Activated CD4-positive, alpha-beta T cell treated with anti-CD3 and anti-CD28 coated beads for 36 hours (primary cell): ENCODE data around the gene MAZ. TPM values are rescaled to one million over a fixed set of nuclear protein-coding genes. Genes with fewer than 3 reads are reported as not detected.
A peak's percentile ranks its signal among the peaks of the same experiment; 100 is the strongest.
"Not testable (repeated sequence)": the region's sequence is repeated elsewhere in the genome, so short reads cannot be mapped to it uniquely, and the experiment has no call there.

Source experiments
- ATAC-seq: fragments of 200-7000 bp; cut with Tn5 transposase; one replicate; pipeline ENCODE4 v1.10.0; 2021; ENCODE audit warnings: mild to moderate bottlenecking, moderate library complexity
- CTCF ChIA-PET: fragments of 350-600 bp; sonication (Branson Sonifier 250); formaldehyde crosslinking; loops from one replicate; lab custom pipeline; 2021; ENCODE audit warnings: antibody characterized with exemption; lab: Charles Lee
- POLR2A ChIA-PET: fragments of 350-600 bp; sonication (Branson Sonifier 250); formaldehyde crosslinking; loops from one replicate; lab custom pipeline; 2021; ENCODE audit warnings: antibody characterized with exemption, inconsistent platforms; lab: Charles Lee
- DNase-seq: peaks from one replicate; pipeline ENCODE4 v3.0.0-alpha.2; 2020
- H3K27ac Mint-ChIP-seq: one replicate; pipeline ENCODE4 v1.8.0; 2021; ENCODE audit warnings: mixed read lengths
- H3K27me3 Mint-ChIP-seq: one replicate; pipeline ENCODE4 v1.8.0; 2021; ENCODE audit warnings: mixed read lengths
- H3K36me3 Mint-ChIP-seq: one replicate; pipeline ENCODE4 v1.8.0; 2021; ENCODE audit warnings: low read depth, mixed read lengths
- H3K4me1 Mint-ChIP-seq: one replicate; pipeline ENCODE4 v1.8.0; 2021; ENCODE audit warnings: mixed read lengths
- H3K4me3 Mint-ChIP-seq: one replicate; pipeline ENCODE4 v1.8.0; 2021; ENCODE audit warnings: mild to moderate bottlenecking, moderate library complexity, mixed read lengths
- H3K9me3 Mint-ChIP-seq: one replicate; pipeline ENCODE4 v1.8.0; 2021; ENCODE audit warnings: low read depth, mixed read lengths
- intact Hi-C, 2 experiments: fragments of 100-400 bp; cut with DNase I in 1 of 2; cut with micrococcal nuclease in 1 of 2; formaldehyde crosslinking; loops; one replicate each; pipeline versions ENCODE4 v1.14.2 to v1.15.1; 2022 to 2024; cut with DNase I, micrococcal nuclease
- total RNA-seq, 2 experiments: library from RNA; stranded (reverse); gene quantifications; one replicate each; pipeline ENCODE4 v1.2.3, GENCODE V29; 2021

The MAZ gene
- total RNA-seq, 2 experiments from 2014 or later = 306 to 387 TPM

DNA sequence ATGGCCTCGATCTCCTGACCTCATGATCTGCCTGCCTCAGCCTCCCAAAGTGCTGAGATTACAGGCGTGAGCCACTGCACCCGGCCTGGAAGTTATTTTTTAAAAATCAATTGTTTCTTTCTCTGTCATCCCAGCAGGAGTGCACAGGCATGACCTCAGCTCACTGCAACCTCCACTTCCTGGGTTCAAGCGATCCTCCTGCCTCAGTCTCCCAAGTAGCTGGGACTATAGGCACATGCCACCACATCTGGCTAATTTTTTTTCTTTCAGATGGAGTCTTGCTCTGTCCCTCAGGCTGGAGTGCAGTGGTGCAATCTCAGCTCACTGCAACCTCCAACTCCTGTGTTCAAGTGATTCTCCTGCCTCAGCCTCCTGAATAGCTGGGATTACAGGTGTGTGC, 19.2 kb upstream of the MAZ start:
- H3K36me3 Mint-ChIP-seq = peaks cover 16% of the 10 kb centered on the region
- peaks cover 32% of the 10 kb centered on the region for H3K4me1 Mint-ChIP-seq
- H3K27me3 Mint-ChIP-seq, H3K27ac Mint-ChIP-seq, H3K9me3 Mint-ChIP-seq, DNase-seq, ATAC-seq, H3K4me3 Mint-ChIP-seq, intact Hi-C loops: not testable (repeated sequence)
- CTCF ChIA-PET = interaction anchor here (1.0 to 2.4 kb wide), 3 partner anchors 10 to 75 kb away, joined by 4 to 8 read pairs (median 8); no protein-coding TSS in a partner anchor
- POLR2A ChIA-PET = interaction anchor here (1.1 kb wide), 1 partner anchor 32 kb away, joined by 3 read pairs; no protein-coding TSS in a partner anchor

DNA sequence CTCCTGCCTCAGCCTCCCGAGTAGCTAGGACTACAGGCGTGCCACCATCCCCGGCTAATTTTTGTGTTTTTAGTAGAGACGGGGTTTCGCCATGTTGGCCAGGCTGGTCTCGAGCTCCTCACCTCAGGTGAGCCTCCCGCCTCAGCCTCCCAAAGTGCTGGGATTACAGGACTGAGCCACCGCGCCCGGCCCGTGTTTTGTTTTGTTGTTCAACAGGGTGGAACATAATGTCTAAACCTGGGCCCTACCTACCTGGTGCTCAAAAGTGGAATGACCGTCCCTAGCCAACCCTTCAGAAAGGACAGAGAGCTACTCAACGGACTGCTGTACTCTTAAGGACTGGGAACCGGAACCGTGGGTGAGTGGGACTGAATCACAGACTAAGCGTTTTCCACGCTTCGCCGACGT, 16.6 kb upstream of the MAZ start:
- ChIA-PET CTCF (interaction anchor here (0.6 to 4.3 kb wide), 24 partner anchors 14 to 339 kb away, joined by 3 to 23 read pairs (median 4); partner anchors contain the start of genes MVP and PAGR1), POLR2A (interaction anchor here (0.5 to 2.2 kb wide), 11 partner anchors 10 to 110 kb away, joined by 3 to 21 read pairs (median 6); partner anchors contain the start of gene MAZ)
- peak; percentile 11 for DNase-seq
- Mint-ChIP-seq H3K9me3 (no peaks in the 10 kb centered on the region), H3K27ac (peak overlapping the region; percentile 97), H3K4me3 (peak overlapping the region; percentile 91), H3K36me3 (peaks cover 36% of the 10 kb centered on the region), H3K4me1 (peaks cover 36% of the 10 kb centered on the region), H3K27me3 (no peaks in the 10 kb centered on the region)
- intact Hi-C loops = loop anchor here (1.0 to 2.0 kb wide), 16 partner anchors 16 to 276 kb away; partner anchors contain the start of genes ALDOA (in 1 of the 2), CDIPT (in 1 of the 2), INO80E (in 1 of the 2) and KCTD13 (in 1 of the 2)
- no peak for ATAC-seq

DNA sequence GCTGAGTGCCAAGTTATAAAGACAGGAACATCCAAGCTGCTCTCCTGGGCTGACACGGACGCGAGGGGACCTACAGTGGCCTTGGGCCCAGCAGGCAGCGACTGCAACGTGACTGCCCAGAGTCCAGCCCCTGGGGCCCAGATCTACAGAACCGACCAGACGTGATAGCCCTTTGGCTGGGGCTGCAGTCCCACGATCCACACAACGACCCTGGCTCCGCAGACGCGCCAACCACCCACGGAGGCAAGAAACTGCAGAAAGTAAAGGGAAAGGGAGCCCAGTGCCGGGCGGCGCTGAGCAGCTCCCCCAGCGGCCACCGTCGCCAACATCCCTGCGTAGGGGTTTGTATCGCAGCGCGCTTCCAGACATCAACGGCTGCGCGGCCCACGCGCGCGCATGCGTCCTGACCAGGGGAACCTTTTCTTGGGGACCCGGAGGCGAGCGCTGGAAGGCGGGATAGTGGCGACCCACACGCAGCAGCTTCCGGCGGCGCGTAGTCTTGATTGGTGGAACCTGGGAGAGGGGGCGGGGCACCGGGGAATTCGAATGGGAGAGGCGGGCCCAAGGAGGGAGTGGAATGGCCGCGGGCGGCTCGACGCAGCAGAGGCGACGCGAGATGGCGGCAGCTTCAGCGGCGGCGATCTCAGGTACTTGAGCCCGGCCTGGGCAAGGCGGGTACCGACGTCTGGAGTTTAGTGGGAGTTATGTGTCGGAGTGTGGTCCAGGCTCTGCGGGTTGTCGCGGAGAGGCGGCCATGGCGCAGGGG, 16.0 kb upstream of the MAZ start, which contains the start of gene KIF22:
KIF22 (plus strand) TSS at position 569 of the 766 bp plus-strand sequence; CDS start at position 578, 9 bp downstream.
- no peaks in the 10 kb centered on the region for H3K9me3 Mint-ChIP-seq
- DNase-seq (peak; percentile 100), ATAC-seq (peak; percentile 95)
- intact Hi-C loops = loop anchor here (1.0 to 2.0 kb wide), 16 partner anchors 15 to 275 kb away; partner anchors contain the start of genes ALDOA (in 1 of the 2), CDIPT (in 1 of the 2), INO80E (in 1 of the 2) and KCTD13 (in 1 of the 2)
- no peaks in the 10 kb centered on the region for H3K27me3 Mint-ChIP-seq
- peaks cover 30% of the 10 kb centered on the region for H3K4me1 Mint-ChIP-seq
- peaks cover 39% of the 10 kb centered on the region for H3K36me3 Mint-ChIP-seq
- POLR2A ChIA-PET = interaction anchor here (0.5 to 2.2 kb wide), 11 partner anchors 10 to 111 kb away, joined by 3 to 21 read pairs (median 6); partner anchors contain the start of gene MAZ
- CTCF ChIA-PET = interaction anchor here (0.6 to 4.3 kb wide), 27 partner anchors 13 to 339 kb away, joined by 3 to 23 read pairs (median 4); partner anchors contain the start of genes KCTD13, MVP and PAGR1
- H3K4me3 Mint-ChIP-seq = peak within 1 kb of the TSS; percentile 91
- peak within 1 kb of the TSS; percentile 97 for H3K27ac Mint-ChIP-seq

DNA sequence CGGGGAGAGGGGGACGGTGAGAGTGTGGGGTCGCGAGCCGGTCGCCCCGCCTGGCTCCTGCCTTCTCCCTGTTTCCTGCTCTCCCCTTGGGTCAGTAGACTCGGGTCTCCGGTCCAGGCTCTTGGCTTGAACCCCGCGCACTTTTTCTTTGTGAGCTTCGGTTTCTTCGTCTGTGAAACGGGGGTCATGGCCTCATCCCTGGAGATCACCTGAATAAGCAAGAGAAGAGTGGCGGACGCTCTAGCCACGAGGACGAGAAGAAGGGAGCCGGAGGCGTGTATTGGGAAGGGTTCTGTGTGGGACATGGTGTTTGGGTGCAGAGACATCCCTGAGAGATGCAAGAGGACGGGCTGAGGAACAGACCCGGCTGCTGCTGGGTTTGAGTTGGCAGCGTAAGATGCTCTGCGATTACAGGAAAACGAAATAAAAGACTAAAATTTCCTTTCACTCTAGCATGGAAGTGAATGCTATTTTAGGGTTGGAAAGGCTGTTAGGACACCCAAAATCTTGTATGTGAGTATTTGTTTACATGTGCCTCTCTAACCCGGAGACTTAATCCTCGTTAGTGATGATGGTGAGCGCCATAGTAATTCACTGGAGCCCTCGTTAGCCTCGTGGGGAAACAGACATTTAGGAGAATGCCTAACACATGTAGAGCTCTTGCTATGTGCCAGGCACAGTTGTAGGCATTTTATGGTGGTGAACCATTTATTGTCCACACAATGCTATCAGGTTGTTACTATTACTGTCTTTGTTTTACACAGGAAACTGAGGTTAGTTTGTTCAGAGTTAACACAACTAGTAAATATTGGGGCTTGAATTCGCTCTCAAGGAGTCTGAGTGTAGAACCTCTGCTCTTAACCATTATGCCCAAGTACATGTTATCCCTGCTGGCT, 15.1 kb upstream of the MAZ start:
- H3K36me3 Mint-ChIP-seq = peaks cover 43% of the 10 kb centered on the region
- POLR2A ChIA-PET = interaction anchor here (0.5 to 2.2 kb wide), 5 partner anchors 12 to 59 kb away, joined by 5 to 21 read pairs (median 9); no protein-coding TSS in a partner anchor
- ATAC-seq (no peak), DNase-seq (peak; percentile 25)
- no peaks in the 10 kb centered on the region for H3K9me3 Mint-ChIP-seq
- CTCF ChIA-PET = interaction anchor here (0.7 to 4.3 kb wide), 18 partner anchors 12 to 241 kb away, joined by 3 to 23 read pairs (median 4); partner anchors contain the start of genes KCTD13, MVP and PAGR1
- intact Hi-C loops = loop anchor here (1.0 to 2.0 kb wide), 16 partner anchors 14 to 274 kb away; partner anchors contain the start of genes ALDOA (in 1 of the 2), CDIPT (in 1 of the 2), INO80E (in 1 of the 2) and KCTD13 (in 1 of the 2)
- H3K4me1 Mint-ChIP-seq = peaks cover 26% of the 10 kb centered on the region
- H3K27me3 Mint-ChIP-seq = no peaks in the 10 kb centered on the region
- peak overlapping the region; percentile 97 for H3K27ac Mint-ChIP-seq
- H3K4me3 Mint-ChIP-seq = peak overlapping the region; percentile 91

DNA sequence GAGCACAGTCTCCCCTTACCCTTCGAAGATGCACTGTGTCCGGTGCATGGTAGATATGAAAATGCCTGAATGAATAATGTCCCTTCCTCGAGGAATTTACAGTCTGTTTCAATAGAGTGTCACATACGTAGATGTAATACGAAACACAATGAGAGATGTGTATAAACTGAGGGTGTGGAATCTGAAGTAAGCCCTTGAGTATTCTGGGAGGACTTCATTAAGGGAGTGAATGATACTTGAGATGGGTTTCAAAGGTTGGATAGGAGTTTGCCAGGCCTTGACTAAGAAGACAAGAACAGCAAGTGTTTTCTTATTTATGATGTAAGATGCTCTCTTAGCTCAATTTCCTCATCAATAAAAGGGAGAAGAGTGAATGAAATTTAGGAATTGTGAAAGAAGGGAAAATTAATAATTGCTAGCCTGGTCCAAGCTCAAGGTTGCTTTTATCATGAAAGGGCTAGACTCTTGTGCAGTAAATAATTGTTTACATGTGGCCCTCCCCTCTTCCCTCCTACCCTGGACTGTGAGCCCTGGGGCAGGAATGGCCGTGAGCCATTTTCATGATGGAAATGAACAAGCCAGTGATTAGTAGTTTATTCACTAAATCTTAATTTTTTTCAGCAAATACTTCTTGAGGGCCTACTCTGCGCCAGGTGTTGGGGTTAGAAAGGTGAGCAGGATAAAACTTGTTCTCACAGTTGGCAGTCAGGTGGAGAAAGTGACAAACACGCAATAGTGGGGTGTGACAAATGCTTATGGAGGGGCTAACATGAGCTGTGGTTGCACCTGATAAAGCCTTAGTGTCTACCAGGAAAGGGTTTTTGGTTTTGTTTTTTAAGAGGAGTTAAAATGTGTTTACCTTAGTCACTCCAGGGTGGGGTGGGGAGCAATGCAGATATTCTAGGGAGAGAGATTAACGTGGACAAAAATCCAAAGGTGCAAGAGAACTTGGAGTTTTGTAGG, 14.2 kb upstream of the MAZ start:
- intact Hi-C loops = loop anchor here in 1 of 2 experiments (2.0 kb wide), 1 partner anchor 37 kb away; no protein-coding TSS in a partner anchor
- CTCF ChIA-PET = interaction anchor here (0.5 to 4.3 kb wide), 3 partner anchors 11 to 75 kb away, joined by 3 to 23 read pairs (median 3); no protein-coding TSS in a partner anchor
- ATAC-seq (no peak), DNase-seq (no peak)
- POLR2A ChIA-PET = no interaction called here
- H3K27me3 Mint-ChIP-seq = no peaks in the 10 kb centered on the region
- peak overlapping the region; percentile 97 for H3K27ac Mint-ChIP-seq
- H3K4me1 Mint-ChIP-seq = peaks cover 26% of the 10 kb centered on the region
- H3K36me3 Mint-ChIP-seq = peaks cover 51% of the 10 kb centered on the region
- no peaks in the 10 kb centered on the region for H3K9me3 Mint-ChIP-seq
- peak overlapping the region; percentile 91 for H3K4me3 Mint-ChIP-seq

DNA sequence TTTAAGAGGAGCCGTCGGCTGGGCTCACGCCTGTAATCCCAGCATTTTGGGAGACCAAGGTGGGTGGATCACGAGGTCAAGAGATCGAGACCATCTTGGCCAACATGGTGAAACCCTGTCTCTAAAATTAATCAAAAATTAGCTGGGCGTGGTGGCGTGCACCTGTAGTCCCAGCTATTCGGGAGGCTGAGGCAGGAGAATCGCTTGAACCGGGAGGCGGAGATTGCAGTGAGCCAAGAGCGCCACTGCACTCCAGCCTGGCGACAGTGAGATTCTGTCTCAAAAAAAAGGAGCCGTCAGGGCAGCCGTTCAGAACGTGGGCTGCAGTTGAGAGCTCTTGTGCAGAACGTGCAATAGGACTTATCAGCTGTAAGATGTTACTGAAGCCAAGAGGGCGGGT, 13.2 kb upstream of the MAZ start:
- H3K4me1 Mint-ChIP-seq = peaks cover 26% of the 10 kb centered on the region
- POLR2A ChIA-PET = interaction anchor here (0.5 to 0.7 kb wide), 2 partner anchors 61 to 131 kb away, joined by 4 read pairs; no protein-coding TSS in a partner anchor
- intact Hi-C loops, H3K4me3 Mint-ChIP-seq, ATAC-seq, H3K9me3 Mint-ChIP-seq, H3K27me3 Mint-ChIP-seq, DNase-seq, H3K27ac Mint-ChIP-seq: not testable (repeated sequence)
- CTCF ChIA-PET = interaction anchor here (1.5 to 2.9 kb wide), 3 partner anchors 8 to 93 kb away, joined by 5 to 14 read pairs (median 7); no protein-coding TSS in a partner anchor
- peaks cover 57% of the 10 kb centered on the region for H3K36me3 Mint-ChIP-seq

DNA sequence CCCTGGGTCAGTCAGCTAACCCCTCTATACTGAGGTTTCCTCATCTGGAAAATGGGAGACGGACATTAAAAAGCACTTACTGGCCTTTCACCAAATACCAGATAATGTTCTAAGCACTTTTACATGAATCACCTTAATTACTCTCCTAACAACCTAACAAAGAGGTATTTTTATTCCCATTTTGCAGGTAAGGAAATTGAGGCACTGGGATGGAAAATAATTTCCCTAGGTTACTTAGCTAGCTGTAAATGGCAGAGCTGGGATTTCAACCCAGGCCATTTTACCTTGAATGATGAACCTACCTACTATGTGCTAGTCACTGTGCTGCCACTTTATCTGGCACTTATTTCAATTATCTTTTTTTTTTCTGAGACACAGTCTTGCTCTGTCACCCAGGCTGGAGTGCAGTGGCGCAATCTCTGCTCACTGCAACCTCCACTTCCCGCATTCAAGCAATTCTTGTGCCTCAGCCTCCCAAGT, 12.1 kb upstream of the MAZ start:
- POLR2A ChIA-PET = interaction anchor here (0.6 to 0.7 kb wide), 3 partner anchors 38 to 248 kb away, joined by 3 to 6 read pairs (median 5); no protein-coding TSS in a partner anchor
- Mint-ChIP-seq H3K27me3 (no peaks in the 10 kb centered on the region), H3K9me3 (no peaks in the 10 kb centered on the region), H3K4me3 (no peak overlapping the region), H3K36me3 (peaks cover 68% of the 10 kb centered on the region), H3K4me1 (peaks cover 26% of the 10 kb centered on the region), H3K27ac (no peak overlapping the region)
- intact Hi-C loops = no loop called here
- ATAC-seq (no peak), DNase-seq (no peak)
- CTCF ChIA-PET = interaction anchor here (0.7 to 2.9 kb wide), 4 partner anchors 9 to 345 kb away, joined by 3 to 14 read pairs (median 6); no protein-coding TSS in a partner anchor

DNA sequence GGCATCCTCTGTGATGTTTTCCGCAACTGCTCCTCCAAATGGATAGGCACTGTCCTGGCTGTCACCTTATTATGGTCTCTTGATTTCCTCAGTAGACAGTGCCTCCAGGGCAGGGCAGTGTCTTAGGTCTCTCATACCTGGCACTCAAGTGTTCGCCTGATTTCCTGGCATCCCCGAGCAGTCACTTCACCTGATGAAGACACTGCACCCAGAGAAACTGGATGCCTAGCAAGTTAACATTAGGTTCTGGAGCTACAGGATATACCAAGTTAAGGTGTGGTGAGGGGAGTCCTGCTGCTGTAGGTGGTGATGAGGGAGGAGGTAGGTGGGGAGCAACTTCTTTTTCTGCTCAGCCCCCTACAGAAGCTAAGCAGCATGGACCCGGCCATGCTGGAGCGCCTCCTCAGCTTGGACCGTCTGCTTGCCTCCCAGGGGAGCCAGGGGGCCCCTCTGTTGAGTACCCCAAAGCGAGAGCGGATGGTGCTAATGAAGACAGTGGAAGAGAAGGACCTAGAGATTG, 3.9 kb upstream of the MAZ start:
- CTCF ChIA-PET = interaction anchor here (0.6 to 3.5 kb wide), 4 partner anchors 12 to 861 kb away, joined by 3 to 23 read pairs (median 8); partner anchors contain the start of gene KIF22
- no peak for DNase-seq
- POLR2A ChIA-PET = interaction anchor here (0.9 to 4.1 kb wide), 3 partner anchors 9 to 102 kb away, joined by 3 to 21 read pairs (median 4); partner anchors contain the start of gene KIF22
- intact Hi-C loops = no loop called here
- ATAC-seq = no peak
- H3K27me3 Mint-ChIP-seq = no peaks in the 10 kb centered on the region
- H3K4me3 Mint-ChIP-seq = no peak overlapping the region
- peaks cover 52% of the 10 kb centered on the region for H3K36me3 Mint-ChIP-seq
- no peaks in the 10 kb centered on the region for H3K9me3 Mint-ChIP-seq
- H3K27ac Mint-ChIP-seq = peak overlapping the region; percentile 12
- peaks cover 16% of the 10 kb centered on the region for H3K4me1 Mint-ChIP-seq

DNA sequence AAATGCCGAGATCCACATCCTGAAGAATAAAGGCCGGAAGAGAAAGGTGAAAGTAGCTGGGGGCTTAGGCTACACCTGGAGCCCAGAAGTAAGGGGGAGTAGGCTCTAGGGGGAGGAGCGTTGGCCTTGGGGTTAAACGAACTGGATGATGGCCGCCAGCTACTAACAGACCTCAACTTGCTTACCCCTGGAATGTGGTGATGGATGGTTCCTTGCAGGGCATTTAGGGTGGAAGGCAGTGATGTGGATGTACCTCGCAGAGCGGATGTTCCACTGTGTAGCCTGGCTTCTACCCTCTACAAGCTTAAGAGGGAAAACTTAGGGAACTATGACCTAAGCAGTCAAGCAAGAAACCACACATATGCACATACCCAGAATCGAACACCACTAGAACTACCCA, 2.3 kb upstream of the MAZ start:
- peaks cover 53% of the 10 kb centered on the region for H3K36me3 Mint-ChIP-seq
- peaks cover 26% of the 10 kb centered on the region for H3K4me1 Mint-ChIP-seq
- intact Hi-C loops = no loop called here
- H3K27ac Mint-ChIP-seq = peak overlapping the region; percentile 100
- no peak for DNase-seq
- ChIA-PET CTCF (interaction anchor here (0.8 to 3.5 kb wide), 7 partner anchors 12 to 158 kb away, joined by 3 to 23 read pairs (median 8); partner anchors contain the start of genes KIF22, PAGR1 and TMEM219), POLR2A (interaction anchor here (0.6 to 4.1 kb wide), 6 partner anchors 8 to 379 kb away, joined by 3 to 21 read pairs (median 4); partner anchors contain the start of genes CORO1A, KIF22 and PAGR1)
- H3K4me3 Mint-ChIP-seq = peak overlapping the region; percentile 99
- no peaks in the 10 kb centered on the region for H3K27me3 Mint-ChIP-seq
- ATAC-seq = no peak
- no peaks in the 10 kb centered on the region for H3K9me3 Mint-ChIP-seq
